Liver (tissue), 9 donors: Measurements from ENCODE around the gene ATP5MG. TPM values are rescaled to one million over a fixed set of nuclear protein-coding genes. Genes with fewer than 3 reads are reported as not detected.

Experiments used
- DNase-seq: peaks from one replicate; pipeline ENCODE4 v3.0.0-alpha.2; 2017; ENCODE audit warnings: low spot score
- H3K27ac ChIP-seq, 2 donors: one replicate each; pipeline ENCODE4 v1.7.0; 2013; ENCODE audit warnings: inconsistent platforms in 2 of 2, low read length in 2 of 2, control low read depth in 1 of 2, low read depth in 1 of 2, mild to moderate bottlenecking in 1 of 2
- H3K27me3 ChIP-seq, 4 donors: one replicate each; pipeline versions ENCODE4 v1.6.1 to v1.7.0; 2013; ENCODE audit warnings: low read length in 3 of 4, inconsistent platforms in 1 of 4, mild to moderate bottlenecking in 1 of 4, moderate library complexity in 1 of 4; ENCODE audit not compliant: control insufficient read depth in 4 of 4, insufficient read depth in 4 of 4
- H3K36me3 ChIP-seq, 4 donors: one replicate each; pipeline versions ENCODE4 v1.6.1 to v1.7.0; 2013; ENCODE audit warnings: low read length in 3 of 4, mild to moderate bottlenecking in 3 of 4, low read depth in 1 of 4, moderate library complexity in 1 of 4; ENCODE audit not compliant: control insufficient read depth in 4 of 4, insufficient read depth in 3 of 4
- H3K4me1 ChIP-seq, 4 donors: one replicate each; pipeline versions ENCODE4 v1.6.1 to v1.7.0; 2013; ENCODE audit warnings: low read length in 3 of 4, mild to moderate bottlenecking in 3 of 4, moderate library complexity in 1 of 4; ENCODE audit not compliant: control insufficient read depth in 4 of 4, insufficient read depth in 4 of 4
- H3K4me3 ChIP-seq, 3 donors: one replicate each; pipeline versions ENCODE4 v1.6.1 to v1.7.0; 2013; ENCODE audit warnings: low read length in 3 of 3, control low read depth in 1 of 3, low read depth in 1 of 3, mild to moderate bottlenecking in 1 of 3
- H3K9ac ChIP-seq, 2 donors: one replicate each; pipeline ENCODE4 v1.7.0; 2013; ENCODE audit warnings: low read length in 2 of 2, mild to moderate bottlenecking in 2 of 2, moderate library complexity in 2 of 2, control low read depth in 1 of 2, low read depth in 1 of 2
- H3K9me3 ChIP-seq, 4 donors: one replicate each; pipeline versions ENCODE4 v1.6.1 to v1.7.0; 2013; ENCODE audit warnings: low read length in 3 of 4; ENCODE audit not compliant: control insufficient read depth in 4 of 4
- ATF3 ChIP-seq: IDR thresholded peaks from 2 replicates; pipeline ENCODE4 v1.6.1; 2016; ENCODE audit warnings: antibody characterized with exemption
- CTCF ChIP-seq: fragments of 150-350 bp; IDR thresholded peaks from 2 replicates; pipeline ENCODE4 v1.5.1; 2017; ENCODE audit warnings: improper control_type of control experiment, low read depth, low read length; ENCODE audit not compliant: missing input control
- EGR1 ChIP-seq, 2 donors: IDR thresholded peaks; 2 replicates each; pipeline ENCODE4 v1.6.1; 2016 to 2018; ENCODE audit warnings: antibody characterized with exemption in 2 of 2, low read depth in 2 of 2
- FOXA1 ChIP-seq: IDR thresholded peaks from 2 replicates; pipeline ENCODE4 v1.6.1; 2016; ENCODE audit warnings: antibody characterized with exemption
- FOXA2 ChIP-seq: IDR thresholded peaks from 2 replicates; pipeline ENCODE4 v1.6.1; 2016; ENCODE audit warnings: antibody characterized with exemption
- GABPA ChIP-seq, 2 donors: IDR thresholded peaks in 1 of 2; conservative IDR thresholded peaks in 1 of 2; 2 replicates each; pipeline ENCODE4 v1.6.1; 2016; ENCODE audit warnings: antibody characterized with exemption in 2 of 2, mild to moderate bottlenecking in 1 of 2, moderate library complexity in 1 of 2
- HNF4A ChIP-seq, 2 donors: conservative IDR thresholded peaks; 2 replicates each; pipeline ENCODE4 v1.6.1; 2016; ENCODE audit warnings: antibody characterized with exemption in 2 of 2, mild to moderate bottlenecking in 2 of 2
- HNF4G ChIP-seq: IDR thresholded peaks from 2 replicates; pipeline ENCODE4 v1.6.1; 2016; ENCODE audit warnings: antibody characterized with exemption
- JUND ChIP-seq, 2 donors: IDR thresholded peaks; 2 replicates each; pipeline ENCODE4 v1.6.1; 2016; ENCODE audit warnings: antibody characterized with exemption in 2 of 2
- NR2F2 ChIP-seq: IDR thresholded peaks from 2 replicates; pipeline ENCODE4 v1.6.1; 2016; ENCODE audit warnings: antibody characterized with exemption
- RAD21 ChIP-seq, 2 donors: IDR thresholded peaks; 2 replicates each; pipeline ENCODE4 v1.6.1; 2016; ENCODE audit warnings: antibody characterized with exemption in 2 of 2, mild to moderate bottlenecking in 2 of 2
- REST ChIP-seq: IDR thresholded peaks from 2 replicates; pipeline ENCODE4 v1.6.1; 2016; ENCODE audit warnings: antibody characterized with exemption, mild to moderate bottlenecking
- RXRA ChIP-seq, 2 donors: IDR thresholded peaks; 2 replicates each; pipeline ENCODE4 v1.6.1; 2017 to 2018; ENCODE audit warnings: antibody characterized with exemption in 2 of 2, mild to moderate bottlenecking in 1 of 2
- SP1 ChIP-seq: IDR thresholded peaks from 2 replicates; pipeline ENCODE4 v1.6.1; 2018; ENCODE audit warnings: antibody characterized with exemption, mild to moderate bottlenecking
- TAF1 ChIP-seq: conservative IDR thresholded peaks from 2 replicates; pipeline ENCODE4 v1.6.1; 2016; ENCODE audit warnings: antibody characterized with exemption, mild to moderate bottlenecking
- YY1 ChIP-seq: IDR thresholded peaks from 2 replicates; pipeline ENCODE4 v1.6.1; 2016; ENCODE audit warnings: antibody characterized with exemption, mild to moderate bottlenecking
- ZBTB33 ChIP-seq: IDR thresholded peaks from 2 replicates; pipeline ENCODE4 v1.6.1; 2016; ENCODE audit warnings: antibody characterized with exemption
- WGBS: extraction: QIAGEN DNeasy Blood & Tissue Kit; methylation state at CpG from one replicate; pipeline ENCODE4 v1.1.7; 2013; 5-methylcytosine and 5-hydroxymethylcytosine counted together
- polyA plus RNA-seq, 2 donors: library from polyadenylated mRNA; stranded (reverse) in 1 of 2; unstranded in 1 of 2; fragments of 200-250 nt in 1 of 2; fragments of >200 nt in 1 of 2; fragmentation: Nextera tagmentation in 1 of 2; extraction: Ambion mirVana in 1 of 2; gene quantifications; one replicate each; pipeline versions ENCODE4 v1.2.1 to v1.2.3, GENCODE V29; 2013 to 2015
- total RNA-seq, 2 donors: library from RNA; depleted of rRNA; stranded (reverse); fragments of >200 nt; gene quantifications; one replicate each; pipeline ENCODE4 v1.2.3, GENCODE V29; 2014
- donor health status: healthy.
- donor health status: healthy.
- donor health status: healthy.
- donor health status: healthy.
- donor health status: healthy.

Gene ATP5MG
- total and polyA plus RNA-seq, 4 donors, result 25.5 to 542 (median 87.6) TPM

GRCh38 chr11:118353084-118353710, 48.2 kb upstream of the ATP5MG start:
- TF ChIP-seq SP1 (no peak), RAD21 (IDR thresholded peaks at IDR 0.05) (peak; percentile 70 to 74), CTCF (peak; percentile 42), FOXA2 (no peak)
- no peak overlapping the region for H3K27ac ChIP-seq
- H3K9me3 ChIP-seq, result no peaks in the 10 kb centered on the region
- H3K27me3 ChIP-seq, result no peaks in the 10 kb centered on the region
- H3K9ac ChIP-seq, result peak overlapping the region in 1 of 2 donors; percentile 22
- WGBS, result 6% methylated on average over 6 of the region's 6 CpGs
- no peak for DNase-seq
- no peaks in the 10 kb centered on the region for H3K36me3 ChIP-seq
- peaks cover 0 to 4% (median 1%) of the 10 kb centered on the region in 4 donors for H3K4me1 ChIP-seq
- no peak overlapping the region for H3K4me3 ChIP-seq

GRCh38 chr11:118358071-118358470, 43.3 kb upstream of the ATP5MG start:
- no peak overlapping the region for H3K9ac ChIP-seq
- 80% methylated on average over 3 of the region's 3 CpGs for WGBS
- no peak for TF ChIP-seq HNF4G
- no peak for TF ChIP-seq RXRA (IDR thresholded peaks at IDR 0.05)
- no peak for TF ChIP-seq CTCF
- TF ChIP-seq YY1, result no peak
- no peak for TF ChIP-seq REST
- TF ChIP-seq SP1, result no peak
- no peak for TF ChIP-seq FOXA1
- TF ChIP-seq JUND (IDR thresholded peaks at IDR 0.05), result no peak
- no peak for TF ChIP-seq EGR1 (IDR thresholded peaks at IDR 0.05; ENCODE audit: low read depth in 2 of 2)
- no peak for TF ChIP-seq NR2F2
- no peak for TF ChIP-seq HNF4A (conservative IDR thresholded peaks at IDR 0.05)
- no peak for TF ChIP-seq GABPA (IDR thresholded peaks at IDR 0.05 in 1 of 2, conservative IDR thresholded peaks at IDR 0.05 in 1 of 2)
- TF ChIP-seq RAD21 (IDR thresholded peaks at IDR 0.05), result no peak
- TF ChIP-seq ZBTB33, result no peak
- TF ChIP-seq TAF1, result no peak
- no peak for TF ChIP-seq ATF3
- TF ChIP-seq FOXA2, result no peak

More at GRCh38 chr11:118358071-118358470, 43.3 kb upstream of the ATP5MG start:
- H3K27me3 ChIP-seq, result no peaks in the 10 kb centered on the region
- no peaks in the 10 kb centered on the region for H3K36me3 ChIP-seq
- DNase-seq, result no peak
- no peaks in the 10 kb centered on the region for H3K9me3 ChIP-seq
- no peak overlapping the region for H3K27ac ChIP-seq
- no peak overlapping the region for H3K4me3 ChIP-seq
- H3K4me1 ChIP-seq, result peaks cover 2 to 22% (median 12%) of the 10 kb centered on the region in 4 donors
